Measurements from ENCODE around the gene MYO1E. TPM values are rescaled to one million over a fixed set of nuclear protein-coding genes. Genes with fewer than 3 reads are reported as not detected.

MYO1E gene
- total and polyA plus RNA-seq, 2 of the 8 experiments (the other 6 are each of a cell fraction or from before 2014, with no cell fraction given): 19.6 to 142 TPM

DNA sequence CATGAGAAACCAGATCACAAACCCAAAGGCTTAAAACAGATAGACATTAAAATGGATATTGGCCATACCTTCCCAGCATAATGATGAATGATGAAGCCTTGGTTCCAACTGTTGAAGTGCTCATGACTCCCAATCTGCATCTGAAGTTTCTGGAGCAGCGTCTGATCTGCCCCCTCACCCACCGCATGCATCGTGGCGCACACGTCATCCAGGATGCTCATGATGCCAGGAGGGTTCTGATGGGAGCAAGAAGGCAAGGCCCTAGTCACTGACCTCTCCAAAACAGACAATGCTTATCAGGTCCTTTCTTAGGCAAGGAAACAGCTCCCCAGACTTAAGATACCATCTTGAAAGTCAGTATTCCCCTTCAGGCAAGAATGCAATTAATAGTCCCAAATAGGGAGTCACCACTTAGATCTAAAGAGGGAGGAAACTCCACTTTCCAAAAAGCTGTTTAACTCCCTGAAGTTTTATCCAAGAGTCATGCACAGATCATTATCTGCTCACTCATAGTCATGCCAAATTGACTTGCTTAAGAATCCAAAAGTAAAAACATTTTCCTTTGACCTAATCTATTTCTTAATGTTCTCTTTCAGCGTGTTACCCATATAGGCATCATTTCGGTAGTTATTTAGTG is 163.9 kb downstream of the MYO1E start:
- H3K23ac ChIP-seq (ENCODE audit: insufficient read length): no peak overlapping the region
- H2BK12ac ChIP-seq (ENCODE audit: low read depth, low read length): no peak overlapping the region
- no peaks in the 10 kb centered on the region for H3K4me1 ChIP-seq (replicated peaks in 1 of 4; ENCODE audit: control insufficient read depth in 3 of 4, insufficient read depth in 4 of 4, low read length in 3 of 4)
- no peaks in the 10 kb centered on the region for H3K9me3 ChIP-seq (ENCODE audit: insufficient read depth in 2 of 2, low read depth in 1 of 2, low read length in 1 of 2)
- peaks cover 11 to 56% (median 27%) of the 10 kb centered on the region in 4 experiments; a peak in 7 of 8 replicates for H3K36me3 ChIP-seq (ENCODE audit: control insufficient read depth in 2 of 4, insufficient read depth in 4 of 4, low read length in 3 of 4)
- no peaks in the 10 kb centered on the region for H4K20me1 ChIP-seq (replicated peaks in 1 of 2; ENCODE audit: control insufficient read depth in 1 of 2, insufficient read depth in 2 of 2, low read length in 2 of 2)
- H3K4me3 ChIP-seq (ENCODE audit: extremely low read depth in 1 of 4, insufficient read depth in 2 of 4, low read depth in 3 of 4, low read length in 4 of 4): no peak overlapping the region
- DNase-seq (ENCODE audit: low read depth in 1 of 2, low spot score in 2 of 2): no peak
- H3K79me2 ChIP-seq (ENCODE audit: control insufficient read depth in 1 of 2, insufficient read depth in 2 of 2, low read length in 2 of 2): no peaks in the 10 kb centered on the region
- H2BK15ac ChIP-seq (ENCODE audit: low read length): no peak overlapping the region
- no peak for FAIRE-seq
- H3K23me2 ChIP-seq (ENCODE audit: low read depth, low read length): no peaks in the 10 kb centered on the region
- H3K18ac ChIP-seq (ENCODE audit: extremely low read depth, low read length): no peak overlapping the region
- H3K4ac ChIP-seq (replicated peaks; ENCODE audit: insufficient read length, low read depth, low read length): no peak overlapping the region
- no peaks in the 10 kb centered on the region for H3K79me1 ChIP-seq (ENCODE audit: low read depth, low read length)
- H2AFZ ChIP-seq (ENCODE audit: low read length): no peak overlapping the region
- H3K4me2 ChIP-seq (ENCODE audit: insufficient read depth in 1 of 2, low read depth in 2 of 2, low read length in 2 of 2): no peak overlapping the region
- no peak overlapping the region for H3K14ac ChIP-seq (ENCODE audit: insufficient read length)
- no peak overlapping the region for H4K5ac ChIP-seq (ENCODE audit: insufficient read length, low read depth, low read length)
- no peak overlapping the region for H3K56ac ChIP-seq (replicated peaks; ENCODE audit: insufficient read length, low read depth, low read length)
- ChIA-PET CTCF (ENCODE audit: partially characterized antibody) (interaction anchor here (1.8 kb wide), 1 partner anchor 39 kb away, joined by 4 read pairs; no protein-coding TSS in a partner anchor), POLR2A (ENCODE audit: partially characterized antibody) (interaction anchor here (0.7 kb wide), 1 partner anchor 151 kb away, joined by 3 read pairs; no protein-coding TSS in a partner anchor)
- H3K9ac ChIP-seq (replicated peaks in 1 of 4; ENCODE audit: extremely low read depth in 1 of 4, low read depth in 3 of 4, low read length in 3 of 4): no peak overlapping the region
- TF ChIP-seq GTF2F1 (IDR thresholded peaks at IDR 0.05; ENCODE audit: borderline replicate concordance, low read depth, low read length): no peak
- no peak overlapping the region for H2BK20ac ChIP-seq (ENCODE audit: low read length)
- no peak overlapping the region for H2AK5ac ChIP-seq (ENCODE audit: low read depth, low read length)
- WGBS, 2 experiments (ENCODE audit: extremely low coverage in 1 of 2, insufficient coverage in 1 of 2, insufficient read length in 1 of 2, insufficient replicate concordance in 2 of 2, low coverage in 1 of 2, low lambda C conversion rate in 2 of 2, missing lambda C conversion rate in 1 of 2): 95% methylated on average over 7 of the region's 7 CpGs; no CpG with 5 or more reads in 1 of the 2 experiments
- no peak overlapping the region for H4K8ac ChIP-seq (ENCODE audit: extremely low read depth, insufficient read depth, low read length)
- no peak overlapping the region for H2BK5ac ChIP-seq (ENCODE audit: low read depth, low read length)
- no peak overlapping the region for H4K91ac ChIP-seq (replicated peaks; ENCODE audit: insufficient read length, low read length)
- H3K27me3 ChIP-seq (replicated peaks in 1 of 4; ENCODE audit: control insufficient read depth in 3 of 4, extremely low read depth in 1 of 4, insufficient read depth in 3 of 4, low read length in 3 of 4): no peaks in the 10 kb centered on the region
- H3K27ac ChIP-seq (ENCODE audit: low read depth, low read length): no peak overlapping the region
- H2BK120ac ChIP-seq (replicated peaks; ENCODE audit: low read depth, low read length): no peak overlapping the region
